DND-41 (cell line): ENCODE measurements around the gene TMEM127.

Source experiments
- EZH2 ChIP-seq: IDR thresholded peaks from 3 replicates; pipeline ENCODE4 v1.6.1; 2012; ENCODE audit warnings: borderline replicate concordance, low read depth, mild to moderate bottlenecking, moderate library complexity, low read length, inconsistent platforms; ENCODE audit not compliant: severe bottlenecking
- TF ChIP-seq, protein P1 (sequence below): IDR thresholded peaks from 2 replicates; pipeline ENCODE4 v1.5.1; 2012; ENCODE audit warnings: borderline replicate concordance, low read length, moderate library complexity, mild to moderate bottlenecking; ENCODE audit not compliant: poor library complexity, severe bottlenecking; ENCODE audit errors: extremely low read depth

DNA sequence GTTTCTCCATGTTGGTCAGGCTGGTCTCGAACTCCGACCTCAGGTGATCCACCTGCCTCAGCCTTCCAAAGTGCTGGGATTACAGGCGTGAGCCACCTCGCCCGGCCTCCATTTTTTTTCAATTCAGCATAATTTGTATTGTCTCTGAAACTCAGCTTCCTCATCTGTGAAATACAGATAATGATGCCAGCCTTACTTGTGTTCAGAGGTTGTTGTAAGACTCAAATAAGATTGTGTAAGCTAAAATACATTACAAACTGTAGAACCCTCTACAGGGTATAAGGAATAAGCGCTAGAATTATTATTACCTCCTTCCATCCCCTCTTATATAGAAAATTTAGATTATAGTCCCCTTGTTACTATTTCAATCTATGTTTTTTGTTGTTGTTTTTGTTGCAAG, 32.4 kb downstream of the TMEM127 start:
- TF ChIP-seq, protein P1, sequence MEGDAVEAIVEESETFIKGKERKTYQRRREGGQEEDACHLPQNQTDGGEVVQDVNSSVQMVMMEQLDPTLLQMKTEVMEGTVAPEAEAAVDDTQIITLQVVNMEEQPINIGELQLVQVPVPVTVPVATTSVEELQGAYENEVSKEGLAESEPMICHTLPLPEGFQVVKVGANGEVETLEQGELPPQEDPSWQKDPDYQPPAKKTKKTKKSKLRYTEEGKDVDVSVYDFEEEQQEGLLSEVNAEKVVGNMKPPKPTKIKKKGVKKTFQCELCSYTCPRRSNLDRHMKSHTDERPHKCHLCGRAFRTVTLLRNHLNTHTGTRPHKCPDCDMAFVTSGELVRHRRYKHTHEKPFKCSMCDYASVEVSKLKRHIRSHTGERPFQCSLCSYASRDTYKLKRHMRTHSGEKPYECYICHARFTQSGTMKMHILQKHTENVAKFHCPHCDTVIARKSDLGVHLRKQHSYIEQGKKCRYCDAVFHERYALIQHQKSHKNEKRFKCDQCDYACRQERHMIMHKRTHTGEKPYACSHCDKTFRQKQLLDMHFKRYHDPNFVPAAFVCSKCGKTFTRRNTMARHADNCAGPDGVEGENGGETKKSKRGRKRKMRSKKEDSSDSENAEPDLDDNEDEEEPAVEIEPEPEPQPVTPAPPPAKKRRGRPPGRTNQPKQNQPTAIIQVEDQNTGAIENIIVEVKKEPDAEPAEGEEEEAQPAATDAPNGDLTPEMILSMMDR = no peak
- no peak for TF ChIP-seq EZH2
